Parathyroid adenoma (tissue), 2 donors: ENCODE measurements around the gene C2orf92.

ENCODE experiments used
- H2AFZ ChIP-seq: fragments of 300-600 bp; sonication (generic); one replicate; pipeline ENCODE4 v1.7.0; 2017; ENCODE audit warnings: antibody characterized with exemption, mild to moderate bottlenecking
- H3K27ac ChIP-seq: fragments of 300-600 bp; sonication (generic); one replicate; pipeline ENCODE4 v1.7.0; 2017
- H3K27me3 ChIP-seq: fragments of 300-600 bp; sonication (generic); one replicate; pipeline ENCODE4 v1.7.0; 2017; ENCODE audit warnings: low read length; ENCODE audit not compliant: control insufficient read depth, insufficient read depth
- H3K36me3 ChIP-seq: fragments of 300-600 bp; sonication (generic); one replicate; pipeline ENCODE4 v1.7.0; 2017; ENCODE audit warnings: low read length; ENCODE audit not compliant: control insufficient read depth, insufficient read depth
- H3K4me1 ChIP-seq: fragments of 300-600 bp; sonication (generic); one replicate; pipeline ENCODE4 v1.7.0; 2017; ENCODE audit warnings: control low read depth
- H3K4me2 ChIP-seq: fragments of 300-600 bp; sonication (generic); one replicate; pipeline ENCODE4 v1.7.0; 2017; ENCODE audit warnings: low read length
- H3K4me3 ChIP-seq: fragments of 300-600 bp; sonication (generic); one replicate; pipeline ENCODE4 v1.7.0; 2017; ENCODE audit warnings: low read depth, low read length
- H3K79me2 ChIP-seq: fragments of 300-600 bp; sonication (generic); one replicate; pipeline ENCODE4 v1.7.0; 2017; ENCODE audit warnings: control low read depth
- H3K9ac ChIP-seq: fragments of 300-600 bp; sonication (generic); one replicate; pipeline ENCODE4 v1.7.0; 2017; ENCODE audit warnings: mild to moderate bottlenecking
- H3K9me3 ChIP-seq: fragments of 300-600 bp; sonication (generic); one replicate; pipeline ENCODE4 v1.7.0; 2017; ENCODE audit warnings: low read length; ENCODE audit not compliant: control insufficient read depth
- CTCF ChIP-seq: fragments of 300-600 bp; sonication (generic); IDR thresholded peaks from one replicate; pipeline ENCODE4 v1.7.0; 2017; ENCODE audit warnings: antibody characterized with exemption, mild to moderate bottlenecking
- donor health status: primary hyperparathyroidism.

C2orf92 gene

GRCh38 chr2:97716695-97717612, 47.4 kb downstream of the C2orf92 start:
- Histone ChIP-seq H3K27me3 (no peaks in the 10 kb centered on the region), H3K27ac (no peak overlapping the region), H3K4me3 (no peak overlapping the region), H3K9ac (no peak overlapping the region), H3K36me3 (no peaks in the 10 kb centered on the region), H3K9me3 (no peaks in the 10 kb centered on the region), H3K4me1 (no peaks in the 10 kb centered on the region), H2AFZ (no peak overlapping the region), H3K79me2 (no peaks in the 10 kb centered on the region), H3K4me2 (no peak overlapping the region)
- no peak for TF ChIP-seq CTCF

DNA sequence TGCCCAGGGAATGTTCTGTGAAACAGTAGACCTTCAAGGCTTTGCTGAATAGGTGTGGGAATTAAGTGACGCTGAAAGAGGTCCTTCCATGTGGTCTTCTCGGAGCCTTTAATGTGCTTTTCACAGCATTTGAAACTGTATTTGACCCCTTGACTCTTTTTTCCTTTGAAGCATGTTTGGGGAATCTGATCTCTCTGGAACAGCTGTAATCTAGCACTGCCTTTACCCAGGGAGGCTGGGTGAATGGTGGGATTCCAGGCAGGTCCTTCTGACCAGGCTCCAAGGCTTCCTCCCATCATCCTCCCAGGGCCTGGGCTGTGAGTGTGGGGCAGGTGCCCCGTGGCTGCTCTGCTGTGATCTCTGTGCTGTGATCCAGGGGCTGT, 48.1 kb downstream of the C2orf92 start:
- Histone ChIP-seq H3K27me3 (no peaks in the 10 kb centered on the region), H3K79me2 (no peaks in the 10 kb centered on the region), H3K4me1 (no peaks in the 10 kb centered on the region), H3K4me2 (no peak overlapping the region), H3K27ac (no peak overlapping the region), H3K9ac (no peak overlapping the region), H3K4me3 (no peak overlapping the region), H2AFZ (no peak overlapping the region), H3K36me3 (no peaks in the 10 kb centered on the region), H3K9me3 (no peaks in the 10 kb centered on the region)
- no peak for TF ChIP-seq CTCF

- no peak overlapping the region for H3K4me2 ChIP-seq
- no peak overlapping the region for H3K9ac ChIP-seq
- no peaks in the 10 kb centered on the region for H3K9me3 ChIP-seq
- no peaks in the 10 kb centered on the region for H3K79me2 ChIP-seq
- no peak overlapping the region for H3K27ac ChIP-seq
- H3K27me3 ChIP-seq = no peaks in the 10 kb centered on the region
- no peaks in the 10 kb centered on the region for H3K36me3 ChIP-seq
- no peaks in the 10 kb centered on the region for H3K4me1 ChIP-seq
- TF ChIP-seq CTCF = no peak
- H3K4me3 ChIP-seq = no peak overlapping the region
- H2AFZ ChIP-seq = no peak overlapping the region
These were observed 48.8 kb downstream of the C2orf92 start for GRCh38 chr2:97718051-97718882.

- H3K9ac ChIP-seq = no peak overlapping the region
These were observed 49.4 kb downstream of the C2orf92 start for GRCh38 chr2:97718942-97719341.

More at GRCh38 chr2:97718942-97719341, 49.4 kb downstream of the C2orf92 start:
- no peaks in the 10 kb centered on the region for H3K27me3 ChIP-seq
- H3K79me2 ChIP-seq = no peaks in the 10 kb centered on the region
- H3K27ac ChIP-seq = no peak overlapping the region
- no peak overlapping the region for H3K4me3 ChIP-seq
- H3K4me2 ChIP-seq = no peak overlapping the region
- no peak overlapping the region for H2AFZ ChIP-seq
- H3K36me3 ChIP-seq = no peaks in the 10 kb centered on the region
- no peaks in the 10 kb centered on the region for H3K4me1 ChIP-seq
- TF ChIP-seq CTCF = no peak
- H3K9me3 ChIP-seq = no peaks in the 10 kb centered on the region
